Caco-2 (cell line): Measurements from ENCODE around the gene ZNF385A. TPM values are rescaled to one million over a fixed set of nuclear protein-coding genes. Genes with fewer than 3 reads are reported as not detected.

ENCODE experiments used
- BruUV-seq: library from RNA; stranded (reverse); fragments of 400-500 nt; replicated peaks from 2 replicates; lab custom pipeline; 2021; lab: Mats Ljungman, UMichigan
- CTCF ChIA-PET: fragments of 300-600 bp; sonication (Branson Sonifier 250); formaldehyde crosslinking; loops from one replicate; lab custom pipeline; 2022; ENCODE audit warnings: antibody characterized with exemption; lab: Charles Lee
- POLR2A ChIA-PET: fragments of 300-600 bp; sonication (Branson Sonifier 250); formaldehyde crosslinking; loops from one replicate; lab custom pipeline; 2022; ENCODE audit warnings: antibody characterized with exemption; lab: Charles Lee
- DNase-seq, 2 experiments: peaks; one replicate each; pipeline versions ENCODE4 v3.0.0 to v3.0.0-alpha.2; 2020 to 2022
- H3K27me3 ChIP-seq: replicated peaks from 2 replicates; pipeline ENCODE4 v1.6.0; 2011; ENCODE audit warnings: low read length; ENCODE audit not compliant: control insufficient read depth, insufficient read depth
- H3K36me3 ChIP-seq: 2 replicates; pipeline ENCODE4 v1.5.1; 2011; ENCODE audit warnings: low read length; ENCODE audit not compliant: control insufficient read depth, insufficient read depth
- H3K4me1 ChIP-seq: fragments of 250-450 bp; sonication (Bioruptor Pico); 2 replicates; pipeline ENCODE4 v1.5.1; 2020; ENCODE audit warnings: mild to moderate bottlenecking
- H3K4me3 ChIP-seq: 2 replicates; pipeline ENCODE4 v1.5.1; 2011; ENCODE audit warnings: low read depth, mild to moderate bottlenecking, control low read depth, low read length
- H3K9me3 ChIP-seq: fragments of 250-450 bp; sonication (Bioruptor Pico); 2 replicates; pipeline ENCODE4 v1.5.1; 2020; ENCODE audit warnings: mild to moderate bottlenecking, moderate library complexity
- H3K27ac Mint-ChIP-seq: one replicate; pipeline ENCODE4 v1.8.0; 2022; ENCODE audit warnings: mixed read lengths; ENCODE audit not compliant: unreplicated experiment
- H3K27me3 Mint-ChIP-seq: one replicate; pipeline ENCODE4 v1.8.0; 2022; ENCODE audit warnings: mixed read lengths; ENCODE audit not compliant: insufficient read depth, unreplicated experiment
- H3K36me3 Mint-ChIP-seq: one replicate; pipeline ENCODE4 v1.8.0; 2022; ENCODE audit warnings: mild to moderate bottlenecking, mixed read lengths; ENCODE audit not compliant: insufficient read depth, unreplicated experiment
- H3K4me1 Mint-ChIP-seq: one replicate; pipeline ENCODE4 v1.8.0; 2022; ENCODE audit warnings: low read depth, mixed read lengths; ENCODE audit not compliant: unreplicated experiment
- H3K4me3 Mint-ChIP-seq: one replicate; pipeline ENCODE4 v1.8.0; 2022; ENCODE audit warnings: mild to moderate bottlenecking, moderate library complexity, mixed read lengths; ENCODE audit not compliant: unreplicated experiment
- H3K9me3 Mint-ChIP-seq: one replicate; pipeline ENCODE4 v1.8.0; 2022; ENCODE audit warnings: mixed read lengths; ENCODE audit not compliant: unreplicated experiment
- CTCF ChIP-seq, 2 experiments: fragments of 200-600 bp in 1 of 2; IDR thresholded peaks; 1 replicate in 1 of 2; 2 replicates in 1 of 2; pipeline versions ENCODE4 v1.5.1 to v1.8.0; 2011 to 2022; ENCODE audit warnings: antibody characterized with exemption in 1 of 2, control low read depth in 1 of 2, inconsistent platforms in 1 of 2, low read depth in 1 of 2, low read length in 1 of 2, mild to moderate bottlenecking in 1 of 2, moderate library complexity in 1 of 2; ENCODE audit not compliant: insufficient read depth in 1 of 2, severe bottlenecking in 1 of 2, unreplicated experiment in 1 of 2
- intact Hi-C: fragments of 100-400 bp; cut with micrococcal nuclease; formaldehyde crosslinking; loops from one replicate; pipeline ENCODE4 v1.10.0; 2022; ENCODE audit not compliant: unreplicated experiment
- total RNA-seq: library from RNA; stranded (reverse); gene quantifications from 2 replicates; pipeline ENCODE4 v1.2.3, GENCODE V29; 2022

ZNF385A gene
- total RNA-seq, 1 experiment from 2014 or later, result 8.4 TPM

GRCh38 chr12:54407183-54407905 is 22.8 kb upstream of the ZNF385A start:
- Histone ChIP-seq H3K9me3 (no peaks in the 10 kb centered on the region), H3K4me1 (no peaks in the 10 kb centered on the region), H3K4me3 (no peak overlapping the region), H3K27me3 (no peaks in the 10 kb centered on the region), H3K36me3 (no peaks in the 10 kb centered on the region)
- no peak for TF ChIP-seq CTCF (IDR thresholded peaks at IDR 0.05; ENCODE audit: insufficient read depth in 1 of 2, low read depth in 1 of 2, low read length in 1 of 2, severe bottlenecking in 1 of 2, unreplicated experiment in 1 of 2)
- Mint-ChIP-seq H3K4me3 (no peak overlapping the region), H3K27ac (no peak overlapping the region), H3K9me3 (no peaks in the 10 kb centered on the region), H3K4me1 (no peaks in the 10 kb centered on the region), H3K27me3 (no peaks in the 10 kb centered on the region), H3K36me3 (peaks cover 26% of the 10 kb centered on the region)
- DNase-seq, result no peak
- BruUV-seq, result no TSS peak
- ChIA-PET POLR2A (no interaction called here), CTCF (no interaction called here)
- intact Hi-C loops, result no loop called here

- H3K36me3 Mint-ChIP-seq, result peaks cover 32% of the 10 kb centered on the region
Measured at GRCh38 chr12:54405573-54405972, 21.0 kb upstream of the ZNF385A start.

GRCh38 chr12:54405106-54405505 is 20.6 kb upstream of the ZNF385A start:
- Mint-ChIP-seq H3K36me3 (peaks cover 35% of the 10 kb centered on the region), H3K27ac (no peak overlapping the region), H3K9me3 (no peaks in the 10 kb centered on the region), H3K27me3 (no peaks in the 10 kb centered on the region), H3K4me3 (no peak overlapping the region), H3K4me1 (no peaks in the 10 kb centered on the region)
- Histone ChIP-seq H3K4me1 (no peaks in the 10 kb centered on the region), H3K27me3 (no peaks in the 10 kb centered on the region), H3K4me3 (no peak overlapping the region), H3K36me3 (no peaks in the 10 kb centered on the region), H3K9me3 (no peaks in the 10 kb centered on the region)
- DNase-seq, result no peak
- ChIA-PET CTCF (no interaction called here), POLR2A (no interaction called here)
- intact Hi-C loops, result no loop called here
- no peak for TF ChIP-seq CTCF (IDR thresholded peaks at IDR 0.05; ENCODE audit: insufficient read depth in 1 of 2, low read depth in 1 of 2, low read length in 1 of 2, severe bottlenecking in 1 of 2, unreplicated experiment in 1 of 2)
- no TSS peak for BruUV-seq

More at GRCh38 chr12:54405573-54405972, 21.0 kb upstream of the ZNF385A start:
- Histone ChIP-seq H3K9me3 (no peaks in the 10 kb centered on the region), H3K36me3 (no peaks in the 10 kb centered on the region), H3K4me1 (no peaks in the 10 kb centered on the region), H3K4me3 (no peak overlapping the region), H3K27me3 (no peaks in the 10 kb centered on the region)
- Mint-ChIP-seq H3K9me3 (no peaks in the 10 kb centered on the region), H3K4me1 (no peaks in the 10 kb centered on the region), H3K27ac (no peak overlapping the region), H3K27me3 (no peaks in the 10 kb centered on the region), H3K4me3 (no peak overlapping the region)
- POLR2A ChIA-PET, result no interaction called here
- TF ChIP-seq CTCF (IDR thresholded peaks at IDR 0.05; ENCODE audit: insufficient read depth in 1 of 2, low read depth in 1 of 2, low read length in 1 of 2, severe bottlenecking in 1 of 2, unreplicated experiment in 1 of 2), result no peak
- CTCF ChIA-PET, result no interaction called here
- intact Hi-C loops, result no loop called here
- no peak for DNase-seq
- no TSS peak for BruUV-seq
